HT1080 (cell line): ENCODE data around the gene SCYGR1. TPM values are rescaled to one million over a fixed set of nuclear protein-coding genes. Genes with fewer than 3 reads are reported as not detected.
"Not testable (repeated sequence)": the region's sequence is repeated elsewhere in the genome, so short reads cannot be mapped to it uniquely, and the experiment has no call there.

Experiments
- DNase-seq: peaks from one replicate; pipeline ENCODE4 v3.0.0-alpha.2; 2015; ENCODE audit warnings: low read depth
- polyA plus RNA-seq, 2 experiments: library from polyadenylated mRNA; depleted of rRNA; stranded (reverse); fragments of >200 nt; gene quantifications; 2 replicates each; pipeline ENCODE4 v1.2.3, GENCODE V29; 2015
- total RNA-seq: library from RNA; depleted of rRNA; stranded (reverse); fragments of >200 nt; shearing (Covaris generic); gene quantifications from 2 replicates; pipeline ENCODE4 v1.2.3, GENCODE V29; 2014; rRNA removed

The SCYGR1 gene
- not detected in 2 replicates for total RNA-seq
- polyA plus RNA-seq (2015; cell fraction: cytosol; rRNA removed), result not detected in 2 replicates
- not detected in 2 replicates for polyA plus RNA-seq (2015; cell fraction: nucleus; rRNA removed)

GRCh38 chr2:227387583-227387982 lies at the start of gene SCYGR1:
Gene SCYGR1 (minus strand): TSS chr2:227387949. CDS start chr2:227387949, 0 bp downstream.
- not testable (repeated sequence) for DNase-seq

GRCh38 chr2:227436436-227437174 lies 48.9 kb upstream of the SCYGR1 start:
- no peak for DNase-seq

GRCh38 chr2:227433171-227433570 lies 45.4 kb upstream of the SCYGR1 start:
- no peak for DNase-seq

GRCh38 chr2:227430639-227431038 lies 42.9 kb upstream of the SCYGR1 start:
- no peak for DNase-seq

GRCh38 chr2:227428731-227429285 lies 41.1 kb upstream of the SCYGR1 start:
- no peak for DNase-seq

GRCh38 chr2:227423656-227424499 lies 36.1 kb upstream of the SCYGR1 start:
- no peak for DNase-seq

- DNase-seq, result no peak
Observed at GRCh38 chr2:227420087-227421052, 32.6 kb upstream of the SCYGR1 start.

GRCh38 chr2:227416701-227417100 lies 29.0 kb upstream of the SCYGR1 start:
- no peak for DNase-seq

- DNase-seq, result peak; percentile 73
Observed at GRCh38 chr2:227415538-227416424, 28.0 kb upstream of the SCYGR1 start.

- peak; percentile 13 for DNase-seq
Observed at GRCh38 chr2:227414846-227415245, 27.1 kb upstream of the SCYGR1 start.

- DNase-seq, result no peak
Observed at GRCh38 chr2:227413371-227413770, 25.6 kb upstream of the SCYGR1 start.

GRCh38 chr2:227412877-227413276 lies 25.1 kb upstream of the SCYGR1 start:
- no peak for DNase-seq

GRCh38 chr2:227411990-227412350 lies 24.2 kb upstream of the SCYGR1 start:
- peak; percentile 54 for DNase-seq

GRCh38 chr2:227411320-227411989 lies 23.7 kb upstream of the SCYGR1 start:
- DNase-seq, result peak; percentile 72

GRCh38 chr2:227410191-227410590 lies 22.4 kb upstream of the SCYGR1 start:
- DNase-seq, result no peak

GRCh38 chr2:227407591-227408151 lies 19.9 kb upstream of the SCYGR1 start:
- DNase-seq, result no peak

- peak; percentile 95 for DNase-seq
Observed at GRCh38 chr2:227406177-227407031, 18.7 kb upstream of the SCYGR1 start.
